Esophagus muscularis mucosa (tissue), 3 donors: ENCODE data around the gene MKRN3.

Source experiments
- POLR2A ChIP-seq: fragments of 450-650 bp; IDR thresholded peaks from one replicate; pipeline ENCODE4 v1.6.1; 2017; ENCODE audit warnings: antibody characterized with exemption, moderate library complexity, mild to moderate bottlenecking, low read depth
- POLR2AphosphoS5 ChIP-seq, 2 donors: sonication (generic); formaldehyde crosslinking; IDR thresholded peaks; one replicate each; pipeline ENCODE4 v1.6.1; 2017; ENCODE audit warnings: antibody characterized with exemption in 2 of 2
- TF ChIP-seq, protein P1 (sequence below), 3 experiments: fragments of 200-600 bp in 2 of 3; fragments of 450-650 bp in 1 of 3; sonication (generic) in 2 of 3; IDR thresholded peaks; one replicate each; pipeline ENCODE4 v1.5.1; 2017 to 2019; ENCODE audit warnings: antibody characterized with exemption in 3 of 3, mild to moderate bottlenecking in 2 of 3, moderate library complexity in 1 of 3

DNA sequence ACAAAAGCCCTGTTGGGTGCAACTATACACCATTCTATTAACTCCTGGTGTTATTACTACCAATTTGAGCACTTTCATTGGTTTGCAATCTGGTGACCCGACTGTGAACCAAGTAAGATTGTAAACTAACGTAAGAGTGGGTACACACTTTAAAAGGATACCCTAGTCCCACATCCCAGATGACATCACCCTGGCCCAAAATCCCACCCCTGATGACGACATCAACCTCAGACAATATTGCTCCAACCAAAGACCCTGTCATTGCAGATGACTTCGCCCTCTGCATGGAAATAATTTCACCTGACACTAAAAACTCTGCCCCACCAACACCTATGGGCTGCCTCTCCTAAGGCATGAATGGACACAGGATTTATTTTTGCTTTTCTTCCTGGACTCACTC lies 25.6 kb upstream of the MKRN3 start:
- TF ChIP-seq, protein P1, sequence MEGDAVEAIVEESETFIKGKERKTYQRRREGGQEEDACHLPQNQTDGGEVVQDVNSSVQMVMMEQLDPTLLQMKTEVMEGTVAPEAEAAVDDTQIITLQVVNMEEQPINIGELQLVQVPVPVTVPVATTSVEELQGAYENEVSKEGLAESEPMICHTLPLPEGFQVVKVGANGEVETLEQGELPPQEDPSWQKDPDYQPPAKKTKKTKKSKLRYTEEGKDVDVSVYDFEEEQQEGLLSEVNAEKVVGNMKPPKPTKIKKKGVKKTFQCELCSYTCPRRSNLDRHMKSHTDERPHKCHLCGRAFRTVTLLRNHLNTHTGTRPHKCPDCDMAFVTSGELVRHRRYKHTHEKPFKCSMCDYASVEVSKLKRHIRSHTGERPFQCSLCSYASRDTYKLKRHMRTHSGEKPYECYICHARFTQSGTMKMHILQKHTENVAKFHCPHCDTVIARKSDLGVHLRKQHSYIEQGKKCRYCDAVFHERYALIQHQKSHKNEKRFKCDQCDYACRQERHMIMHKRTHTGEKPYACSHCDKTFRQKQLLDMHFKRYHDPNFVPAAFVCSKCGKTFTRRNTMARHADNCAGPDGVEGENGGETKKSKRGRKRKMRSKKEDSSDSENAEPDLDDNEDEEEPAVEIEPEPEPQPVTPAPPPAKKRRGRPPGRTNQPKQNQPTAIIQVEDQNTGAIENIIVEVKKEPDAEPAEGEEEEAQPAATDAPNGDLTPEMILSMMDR (IDR thresholded peaks at IDR 0.05): no peak
- no peak for TF ChIP-seq POLR2A
- no peak for TF ChIP-seq POLR2AphosphoS5 (IDR thresholded peaks at IDR 0.05)
